MCF 10A (cell line): ENCODE data around the gene DOP1A. TPM values are rescaled to one million over a fixed set of nuclear protein-coding genes. Genes with fewer than 3 reads are reported as not detected.

ENCODE experiments used
- BruUV-seq: library from RNA; stranded (reverse); fragments of 400-500 nt; replicated peaks from 2 replicates; lab custom pipeline; 2021; lab: Mats Ljungman, UMichigan
- CTCF ChIA-PET: fragments of 300-600 bp; sonication (Branson Sonifier 250); formaldehyde crosslinking; extraction: SDS; loops from one replicate; lab custom pipeline; 2021; ENCODE audit warnings: antibody characterized with exemption, inconsistent platforms; lab: Yijun Ruan, JAX
- POLR2A ChIA-PET: fragments of 300-600, 350-650 bp; sonication (Branson Sonifier 250); formaldehyde crosslinking; extraction: SDS; loops from one replicate; lab custom pipeline; 2020; ENCODE audit warnings: antibody characterized with exemption, inconsistent platforms; lab: Yijun Ruan, JAX
- DNase-seq: peaks from one replicate; pipeline ENCODE4 v3.0.0-alpha.2; 2018; ENCODE audit not compliant: unreplicated experiment
- H3K27ac Mint-ChIP-seq: one replicate; pipeline ENCODE4 v1.8.0; 2022; ENCODE audit warnings: mild to moderate bottlenecking, low read depth, mixed read lengths; ENCODE audit not compliant: unreplicated experiment
- H3K27me3 Mint-ChIP-seq: one replicate; pipeline ENCODE4 v1.8.0; 2022; ENCODE audit warnings: mixed read lengths; ENCODE audit not compliant: insufficient read depth, unreplicated experiment
- H3K36me3 Mint-ChIP-seq: one replicate; pipeline ENCODE4 v1.8.0; 2022; ENCODE audit warnings: mild to moderate bottlenecking, moderate library complexity, mixed read lengths; ENCODE audit not compliant: insufficient read depth, unreplicated experiment
- H3K4me1 Mint-ChIP-seq: one replicate; pipeline ENCODE4 v1.8.0; 2022; ENCODE audit warnings: mixed read lengths; ENCODE audit not compliant: insufficient read depth, unreplicated experiment
- H3K4me3 Mint-ChIP-seq: one replicate; pipeline ENCODE4 v1.8.0; 2022; ENCODE audit warnings: mild to moderate bottlenecking, moderate library complexity, mixed read lengths; ENCODE audit not compliant: unreplicated experiment
- H3K9me3 Mint-ChIP-seq: one replicate; pipeline ENCODE4 v1.8.0; 2022; ENCODE audit warnings: mixed read lengths; ENCODE audit not compliant: unreplicated experiment
- CTCF ChIP-seq: fragments of 200-600 bp; IDR thresholded peaks from one replicate; pipeline ENCODE4 v1.8.0; 2022; ENCODE audit warnings: antibody characterized with exemption, mild to moderate bottlenecking; ENCODE audit not compliant: unreplicated experiment
- intact Hi-C: fragments of 100-400 bp; cut with micrococcal nuclease; formaldehyde crosslinking; loops from 2 replicates; pipeline ENCODE4 v1.14.1; 2022
- total RNA-seq: library from RNA; stranded (reverse); gene quantifications from 2 replicates; pipeline ENCODE4 v1.2.3, GENCODE V29; 2022

Gene DOP1A
- total RNA-seq, 1 experiment from 2014 or later = 31.3 TPM

- Mint-ChIP-seq H3K9me3 (no peaks in the 10 kb centered on the region), H3K36me3 (peaks cover 87% of the 10 kb centered on the region), H3K27me3 (no peaks in the 10 kb centered on the region), H3K27ac (no peak overlapping the region), H3K4me1 (no peaks in the 10 kb centered on the region), H3K4me3 (no peak overlapping the region)
- POLR2A ChIA-PET = no interaction called here
- no peak for DNase-seq
- CTCF ChIA-PET = interaction anchor here (0.5 to 2.7 kb wide), 5 partner anchors 9 to 102 kb away, joined by 3 to 21 read pairs (median 3); partner anchors contain the start of genes DOP1A and UBE3D
- intact Hi-C loops = no loop called here
- BruUV-seq = no TSS peak
- TF ChIP-seq CTCF = no peak
Measured at GRCh38 chr6:83167726-83168278, 100.3 kb downstream of the DOP1A start.

GRCh38 chr6:83168556-83168955 lies 101.1 kb downstream of the DOP1A start:
- ChIA-PET POLR2A (no interaction called here), CTCF (interaction anchor here (2.7 kb wide), 1 partner anchor 102 kb away, joined by 21 read pairs; the partner anchor contains the start of genes DOP1A and UBE3D)
- no peak for TF ChIP-seq CTCF
- H3K36me3 Mint-ChIP-seq = peaks cover 88% of the 10 kb centered on the region
- H3K4me3 Mint-ChIP-seq = no peak overlapping the region
- intact Hi-C loops = no loop called here
- no peaks in the 10 kb centered on the region for H3K9me3 Mint-ChIP-seq
- H3K4me1 Mint-ChIP-seq = no peaks in the 10 kb centered on the region
- no TSS peak for BruUV-seq
- no peak for DNase-seq
- H3K27ac Mint-ChIP-seq = no peak overlapping the region
- no peaks in the 10 kb centered on the region for H3K27me3 Mint-ChIP-seq

- DNase-seq = no peak
- no peak for TF ChIP-seq CTCF
- Mint-ChIP-seq H3K4me3 (no peak overlapping the region), H3K4me1 (no peaks in the 10 kb centered on the region), H3K27ac (no peak overlapping the region), H3K9me3 (no peaks in the 10 kb centered on the region), H3K36me3 (peaks cover 88% of the 10 kb centered on the region), H3K27me3 (no peaks in the 10 kb centered on the region)
- ChIA-PET POLR2A (no interaction called here), CTCF (interaction anchor here (0.6 to 2.7 kb wide), 5 partner anchors 13 to 115 kb away, joined by 3 to 21 read pairs (median 4); partner anchors contain the start of genes DOP1A and UBE3D)
- no TSS peak for BruUV-seq
- intact Hi-C loops = no loop called here
Measured at GRCh38 chr6:83169106-83169505, 101.6 kb downstream of the DOP1A start.

- POLR2A ChIA-PET = no interaction called here
Measured at GRCh38 chr6:83169511-83169910, 102.0 kb downstream of the DOP1A start.

More at GRCh38 chr6:83169511-83169910, 102.0 kb downstream of the DOP1A start:
- Mint-ChIP-seq H3K9me3 (no peaks in the 10 kb centered on the region), H3K27me3 (no peaks in the 10 kb centered on the region), H3K36me3 (peaks cover 88% of the 10 kb centered on the region), H3K4me1 (no peaks in the 10 kb centered on the region), H3K4me3 (no peak overlapping the region), H3K27ac (no peak overlapping the region)
- no peak for TF ChIP-seq CTCF
- intact Hi-C loops = no loop called here
- CTCF ChIA-PET = interaction anchor here (0.6 to 2.7 kb wide), 5 partner anchors 13 to 115 kb away, joined by 3 to 21 read pairs (median 4); partner anchors contain the start of genes DOP1A and UBE3D
- DNase-seq = no peak
- no TSS peak for BruUV-seq
